ENCODE results near the gene ANO1. TPM values are rescaled to one million over a fixed set of nuclear protein-coding genes. Genes with fewer than 3 reads are reported as not detected.

The ANO1 gene
- total RNA-seq, 2 donors from 2014 or later = 34.6 to 43.9 TPM

DNA sequence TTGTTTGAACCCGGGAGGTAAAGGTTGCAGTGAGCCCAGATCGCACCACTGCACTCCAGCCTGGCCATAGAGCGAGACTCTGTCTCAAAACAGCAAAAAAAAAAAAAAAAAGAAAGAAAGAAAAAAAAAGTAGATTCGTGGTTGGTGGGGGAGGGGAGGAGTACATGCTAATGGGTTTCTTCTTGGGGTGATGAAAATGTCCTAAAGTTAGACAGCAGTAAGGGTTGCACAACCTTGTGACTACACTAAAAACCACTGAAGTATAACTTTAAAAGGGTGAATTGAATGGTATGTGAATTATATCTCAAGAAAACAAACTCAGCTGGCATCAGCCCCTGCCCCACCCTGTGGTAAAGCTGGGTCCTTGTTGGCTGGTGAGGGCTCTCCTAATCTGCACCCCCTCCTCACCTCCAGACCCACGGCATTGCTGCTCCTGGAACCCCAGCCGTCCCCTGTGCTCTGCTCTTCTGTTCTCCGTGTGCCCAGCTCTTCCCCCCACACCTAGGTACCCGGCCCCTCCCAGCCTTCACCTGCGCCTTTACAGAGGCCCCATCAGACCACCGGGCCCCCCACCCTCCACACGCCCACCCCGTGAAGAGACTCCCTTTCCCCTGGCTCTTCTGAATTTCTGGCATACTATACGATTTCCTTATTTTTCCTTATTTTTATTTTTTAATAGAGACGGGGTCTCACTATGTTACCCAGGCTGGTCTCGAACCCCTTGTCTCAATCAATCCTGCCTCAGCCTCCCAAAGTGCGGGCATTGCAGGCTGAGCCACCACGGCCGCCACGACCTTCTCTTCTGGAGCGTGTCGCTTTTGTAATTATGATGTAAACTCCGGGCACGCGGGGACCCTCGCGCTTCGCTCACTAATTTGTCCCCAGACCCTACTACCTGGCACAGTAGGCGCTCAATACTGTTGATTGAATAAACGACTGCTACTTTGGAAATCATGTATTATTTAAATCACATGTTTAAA, 124.1 kb downstream of the ANO1 start:
- intact Hi-C loops (cut with DNase I) = loop anchor here (10.0 kb wide), 1 partner anchor 193 kb away; the partner anchor contains the start of gene CTTN
- Histone ChIP-seq H3K27ac (no peak overlapping the region), H3K9me3 (no peaks in the 10 kb centered on the region), H3K27me3 (replicated peaks; ENCODE audit: insufficient read depth) (no peaks in the 10 kb centered on the region), H3K4me1 (replicated peaks) (peaks cover 8% of the 10 kb centered on the region), H3K4me3 (peak overlapping the region; percentile 94 to 96), H3K36me3 (no peaks in the 10 kb centered on the region)
- TF ChIP-seq POLR2AphosphoS5 (IDR thresholded peaks at IDR 0.05) = no peak
- TF ChIP-seq, protein P1, sequence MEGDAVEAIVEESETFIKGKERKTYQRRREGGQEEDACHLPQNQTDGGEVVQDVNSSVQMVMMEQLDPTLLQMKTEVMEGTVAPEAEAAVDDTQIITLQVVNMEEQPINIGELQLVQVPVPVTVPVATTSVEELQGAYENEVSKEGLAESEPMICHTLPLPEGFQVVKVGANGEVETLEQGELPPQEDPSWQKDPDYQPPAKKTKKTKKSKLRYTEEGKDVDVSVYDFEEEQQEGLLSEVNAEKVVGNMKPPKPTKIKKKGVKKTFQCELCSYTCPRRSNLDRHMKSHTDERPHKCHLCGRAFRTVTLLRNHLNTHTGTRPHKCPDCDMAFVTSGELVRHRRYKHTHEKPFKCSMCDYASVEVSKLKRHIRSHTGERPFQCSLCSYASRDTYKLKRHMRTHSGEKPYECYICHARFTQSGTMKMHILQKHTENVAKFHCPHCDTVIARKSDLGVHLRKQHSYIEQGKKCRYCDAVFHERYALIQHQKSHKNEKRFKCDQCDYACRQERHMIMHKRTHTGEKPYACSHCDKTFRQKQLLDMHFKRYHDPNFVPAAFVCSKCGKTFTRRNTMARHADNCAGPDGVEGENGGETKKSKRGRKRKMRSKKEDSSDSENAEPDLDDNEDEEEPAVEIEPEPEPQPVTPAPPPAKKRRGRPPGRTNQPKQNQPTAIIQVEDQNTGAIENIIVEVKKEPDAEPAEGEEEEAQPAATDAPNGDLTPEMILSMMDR (IDR thresholded peaks at IDR 0.05) = no peak
- TF ChIP-seq POLR2A (IDR thresholded peaks at IDR 0.05) = no peak
- no peak for DNase-seq (ENCODE audit: low spot score)
- 74% methylated on average over 29 of the region's 29 CpGs for WGBS

DNA sequence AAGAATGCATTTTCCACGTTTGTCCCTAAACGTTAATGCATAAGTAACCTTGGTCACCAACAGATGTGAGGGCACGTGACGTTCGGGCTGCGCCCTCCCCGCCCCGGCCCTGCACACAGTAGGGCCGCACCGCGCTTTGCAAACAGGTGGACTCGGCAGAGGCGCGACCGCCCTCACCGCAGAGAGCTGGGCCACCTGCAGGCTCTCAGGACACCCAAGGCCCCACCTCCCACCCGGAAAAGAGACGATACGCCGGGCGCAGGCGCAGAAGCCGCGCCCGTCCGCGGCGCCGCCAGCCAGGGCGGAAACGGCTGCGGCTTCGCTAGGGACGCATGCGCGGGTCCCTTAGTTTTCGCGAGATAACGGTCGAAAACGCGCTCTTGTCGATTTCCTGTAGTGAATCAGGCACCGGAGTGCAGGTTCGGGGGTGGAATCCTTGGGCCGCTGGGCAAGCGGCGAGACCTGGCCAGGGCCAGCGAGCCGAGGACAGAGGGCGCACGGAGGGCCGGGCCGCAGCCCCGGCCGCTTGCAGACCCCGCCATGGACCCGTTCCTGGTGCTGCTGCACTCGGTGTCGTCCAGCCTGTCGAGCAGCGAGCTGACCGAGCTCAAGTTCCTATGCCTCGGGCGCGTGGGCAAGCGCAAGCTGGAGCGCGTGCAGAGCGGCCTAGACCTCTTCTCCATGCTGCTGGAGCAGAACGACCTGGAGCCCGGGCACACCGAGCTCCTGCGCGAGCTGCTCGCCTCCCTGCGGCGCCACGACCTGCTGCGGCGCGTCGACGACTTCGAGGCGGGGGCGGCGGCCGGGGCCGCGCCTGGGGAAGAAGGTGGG, 125.0 kb downstream of the ANO1 start, which contains the start of gene FADD:
FADD (plus strand) TSS at position 377 of the 831 bp plus-strand sequence; CDS start at position 541, 164 bp downstream.
- 1% methylated on average over 60 of the region's 91 CpGs for WGBS
- H3K27ac ChIP-seq = peak within 1 kb of the TSS; percentile 75 to 77

DNA sequence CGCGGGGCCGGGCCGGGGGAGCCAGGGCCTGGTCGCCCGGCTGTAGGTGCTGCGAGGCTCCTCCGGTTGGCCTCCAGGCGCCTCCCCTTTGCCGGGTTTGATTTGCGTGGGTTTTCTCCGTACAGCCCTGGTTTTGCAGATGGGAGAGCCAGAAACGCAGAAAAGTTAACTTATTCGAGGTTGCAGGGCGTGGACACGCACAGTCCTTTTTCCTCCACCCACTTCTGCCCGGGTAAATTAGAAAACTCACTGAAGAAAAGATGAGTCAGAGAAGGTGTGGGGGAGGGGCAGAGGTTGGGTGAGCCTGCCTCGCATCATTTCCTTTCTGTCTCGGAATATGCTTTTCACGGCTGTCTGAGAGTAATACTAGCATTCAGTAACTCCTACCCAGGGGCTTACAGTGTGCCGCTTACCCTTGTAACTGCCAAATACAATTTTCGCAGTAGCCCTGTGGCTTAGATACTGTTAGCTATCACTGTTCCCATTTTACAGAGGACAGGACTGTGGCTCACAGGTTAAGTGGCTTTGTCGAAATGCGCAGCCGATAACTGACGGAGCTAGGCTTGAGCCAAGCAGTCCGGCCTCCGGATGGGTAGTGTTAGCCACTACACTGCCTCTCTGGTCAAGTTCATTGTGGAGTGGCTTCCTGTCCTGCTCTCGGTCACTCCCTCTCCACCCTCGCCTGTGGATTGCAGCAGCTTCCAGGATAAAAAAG, 125.8 kb downstream of the ANO1 start:
- Histone ChIP-seq H3K4me3 (peak overlapping the region; percentile 94 to 96), H3K36me3 (no peaks in the 10 kb centered on the region), H3K9me3 (no peaks in the 10 kb centered on the region), H3K27ac (peak overlapping the region; percentile 75 to 77), H3K4me1 (replicated peaks) (peaks cover 8% of the 10 kb centered on the region), H3K27me3 (replicated peaks; ENCODE audit: insufficient read depth) (no peaks in the 10 kb centered on the region)
- 4% methylated on average over 30 of the region's 30 CpGs for WGBS
- intact Hi-C loops (cut with DNase I) = loop anchor here (10.0 kb wide), 1 partner anchor 191 kb away; the partner anchor contains the start of gene CTTN
- TF ChIP-seq, protein P1 (IDR thresholded peaks at IDR 0.05) = no peak
- TF ChIP-seq POLR2A (IDR thresholded peaks at IDR 0.05) (peak; percentile 13), POLR2AphosphoS5 (IDR thresholded peaks at IDR 0.05) (peak; percentile 19)
- peak; percentile 60 for DNase-seq (ENCODE audit: low spot score)

More for the DNA sequence above, 125.0 kb downstream of the ANO1 start, which contains the start of gene FADD:
- no peaks in the 10 kb centered on the region for H3K9me3 ChIP-seq
- H3K36me3 ChIP-seq = no peaks in the 10 kb centered on the region
- intact Hi-C loops (cut with DNase I) = loop anchor here (10.0 kb wide), 1 partner anchor 192 kb away; the partner anchor contains the start of gene CTTN
- H3K27me3 ChIP-seq (replicated peaks; ENCODE audit: insufficient read depth) = no peaks in the 10 kb centered on the region
- peak within 1 kb of the TSS; percentile 94 to 96 for H3K4me3 ChIP-seq
- TF ChIP-seq POLR2AphosphoS5 (IDR thresholded peaks at IDR 0.05) (peak; percentile 93), POLR2A (IDR thresholded peaks at IDR 0.05) (peak; percentile 74)
- TF ChIP-seq, protein P1 (IDR thresholded peaks at IDR 0.05) = peak in 2 of 4 experiments; percentile 14 to 24
- DNase-seq (ENCODE audit: low spot score) = peak; percentile 84
- H3K4me1 ChIP-seq (replicated peaks) = peaks cover 8% of the 10 kb centered on the region

DNA sequence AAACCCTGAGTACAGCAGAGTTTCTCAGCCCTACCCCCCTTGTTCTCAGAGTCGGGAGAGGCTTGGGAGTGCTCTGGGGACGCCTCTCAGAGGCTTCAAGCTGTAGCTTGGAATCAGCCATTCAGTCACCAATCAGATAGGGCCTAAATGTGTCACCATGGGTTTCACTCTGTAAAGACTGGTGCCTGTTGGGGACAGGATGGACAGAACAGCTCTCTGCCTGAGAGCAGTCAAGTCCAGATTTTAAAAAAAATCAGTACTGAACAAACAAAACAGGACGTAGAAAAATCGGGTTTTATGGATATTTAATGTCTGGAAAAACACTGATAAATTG, 126.3 kb downstream of the ANO1 start:
- Histone ChIP-seq H3K9me3 (no peaks in the 10 kb centered on the region), H3K4me3 (peak overlapping the region; percentile 94 to 96), H3K4me1 (replicated peaks) (peaks cover 8% of the 10 kb centered on the region), H3K36me3 (no peaks in the 10 kb centered on the region), H3K27me3 (replicated peaks; ENCODE audit: insufficient read depth) (no peaks in the 10 kb centered on the region), H3K27ac (peak overlapping the region in 1 of 2 donors; percentile 75)
- WGBS = 27% methylated on average over 4 of the region's 4 CpGs
- TF ChIP-seq POLR2AphosphoS5 (IDR thresholded peaks at IDR 0.05) (no peak), POLR2A (IDR thresholded peaks at IDR 0.05) (no peak)
- TF ChIP-seq, protein P1 (IDR thresholded peaks at IDR 0.05) = no peak
- DNase-seq (ENCODE audit: low spot score) = no peak
- intact Hi-C loops (cut with DNase I) = loop anchor here (10.0 kb wide), 1 partner anchor 190 kb away; the partner anchor contains the start of gene CTTN

Measured in prostate gland (tissue), 2 donors.